A549 (cell line): ENCODE measurements around the gene CHST13. TPM values are rescaled to one million over a fixed set of nuclear protein-coding genes. Genes with fewer than 3 reads are reported as not detected.
"Not testable (repeated sequence)": the region's sequence is repeated elsewhere in the genome, so short reads cannot be mapped to it uniquely, and the experiment has no call there.

Experiments used
- ATAC-seq, 2 experiments: fragments of 200-7000 bp in 1 of 2; fragments of >200 bp in 1 of 2; cut with Nextera tagmentation in 1 of 2; cut with Tn5 transposase in 1 of 2; 3 replicates each; pipeline versions ENCODE4 v1.8.0 to v1.9.1; 2018 to 2020; ENCODE audit warnings: mild to moderate bottlenecking in 1 of 2, moderate library complexity in 1 of 2
- CTCF ChIA-PET: fragments of 300-600 bp; sonication (Branson Sonifier 250); formaldehyde crosslinking; extraction: SDS; loops from one replicate; lab custom pipeline; 2021; ENCODE audit warnings: antibody characterized with exemption, inconsistent platforms; lab: Yijun Ruan, JAX
- POLR2A ChIA-PET: fragments of 350-600 bp; formaldehyde crosslinking; extraction: SDS; loops from one replicate; lab custom pipeline; 2021; ENCODE audit warnings: antibody characterized with exemption, inconsistent platforms; lab: Yijun Ruan, JAX
- DNase-seq, 2 experiments: peaks; one replicate each; pipeline versions ENCODE4 v3.0.0 to v3.0.0-alpha.2; 2011 to 2016; ENCODE audit warnings: low read depth in 1 of 2, low spot score in 1 of 2
- FAIRE-seq: peaks from 2 replicates; lab custom pipeline; 2011; peaks lifted over from hg19 to GRCh38; lab: Jason Lieb, UNC
- H3K27ac ChIP-seq, 2 experiments: fragments of >200 bp; sonication (Bioruptor Twin); formaldehyde crosslinking; 3 replicates each; pipeline ENCODE4 v1.5.1; 2016 to 2017
- H3K4me1 ChIP-seq: fragments of >200 bp; sonication (Bioruptor Twin); formaldehyde crosslinking; 3 replicates; pipeline ENCODE4 v1.6.1; 2016
- H3K4me2 ChIP-seq: fragments of >200 bp; sonication (Bioruptor Twin); formaldehyde crosslinking; 3 replicates; pipeline ENCODE4 v1.6.1; 2016
- H3K4me3 ChIP-seq: fragments of >200 bp; sonication (Bioruptor Twin); formaldehyde crosslinking; 3 replicates; pipeline ENCODE4 v1.5.1; 2016
- H3K9me3 ChIP-seq: fragments of >200 bp; sonication (Bioruptor Twin); formaldehyde crosslinking; 3 replicates; pipeline ENCODE4 v1.6.1; 2016
- CBX2 ChIP-seq: fragments of 200-600 bp; sonication (generic); IDR thresholded peaks from 2 replicates; pipeline ENCODE4 v1.6.1; 2016; ENCODE audit warnings: low read depth, mild to moderate bottlenecking, borderline replicate concordance
- CEBPB ChIP-seq, 2 experiments: fragments of >200 bp in 1 of 2; sonication (Bioruptor Twin) in 1 of 2; formaldehyde crosslinking in 1 of 2; IDR thresholded peaks; 2 replicates each; pipeline ENCODE4 v1.6.1; 2012 to 2016
- ESRRA ChIP-seq: fragments of 150-350 bp; IDR thresholded peaks from 2 replicates; pipeline ENCODE4 v1.6.1; 2014; ENCODE audit warnings: mild to moderate bottlenecking, low read length, borderline replicate concordance
- FOXS1 ChIP-seq: fragments of 250-450 bp; sonication (Bioruptor Pico); IDR thresholded peaks from 2 replicates; pipeline ENCODE4 v1.5.0; 2020; ENCODE audit warnings: mild to moderate bottlenecking, moderate library complexity
- GATA3 ChIP-seq: IDR thresholded peaks from 2 replicates; pipeline ENCODE4 v1.6.1; 2012; ENCODE audit warnings: borderline replicate concordance
- HOXA7 ChIP-seq: fragments of 250-450 bp; sonication (Bioruptor Pico); IDR thresholded peaks from 2 replicates; pipeline ENCODE4 v1.5.0; 2020; ENCODE audit warnings: mild to moderate bottlenecking, moderate library complexity
- MYC ChIP-seq: IDR thresholded peaks from 2 replicates; pipeline ENCODE4 v1.6.1; 2012; ENCODE audit warnings: mild to moderate bottlenecking, inconsistent platforms, low read length, improper control_type of control experiment, borderline replicate concordance
- NFE2L2 ChIP-seq: fragments of 150-350 bp; conservative IDR thresholded peaks from 2 replicates; pipeline ENCODE4 v1.6.1; 2014; ENCODE audit warnings: low read length
- RAD21 ChIP-seq, 2 experiments: fragments of >200 bp in 1 of 2; sonication (Bioruptor Twin) in 1 of 2; formaldehyde crosslinking in 1 of 2; IDR thresholded peaks in 1 of 2; conservative IDR thresholded peaks in 1 of 2; 2 replicates in 1 of 2; 3 replicates in 1 of 2; pipeline ENCODE4 v1.6.1; 2012 to 2018; ENCODE audit warnings: inconsistent platforms in 1 of 2
- SMC3 ChIP-seq: fragments of >200 bp; sonication (Bioruptor Twin); formaldehyde crosslinking; IDR thresholded peaks from 3 replicates; pipeline ENCODE4 v1.6.1; 2018; ENCODE audit warnings: inconsistent platforms
- ZC3H11A ChIP-seq: fragments of 450-650 bp; IDR thresholded peaks from 2 replicates; pipeline ENCODE4 v1.6.1; 2014; ENCODE audit warnings: antibody characterized with exemption, mild to moderate bottlenecking
- ZNF302 ChIP-seq: fragments of 250-450 bp; sonication (Bioruptor Pico); IDR thresholded peaks from 2 replicates; pipeline ENCODE4 v1.9.0; 2021; ENCODE audit warnings: inconsistent platforms, mild to moderate bottlenecking, moderate library complexity
- WGBS: methylation state at CpG from one replicate; pipeline ENCODE4 v1.1.6; 2017; ENCODE audit errors: missing lambda C conversion rate; 5-methylcytosine and 5-hydroxymethylcytosine counted together
- polyA plus RNA-seq, 4 experiments: library from polyadenylated mRNA; depleted of rRNA in 3 of 4; stranded (reverse); fragments of >200 nt; fragmentation: RNase III in 1 of 4; extraction: RNeasy Plus Mini Kit Qiagen cat#74134 plus additional on column Dnase treatment in 1 of 4; gene quantifications; 2 replicates in 3 of 4; 3 replicates in 1 of 4; pipeline ENCODE4 v1.2.3, GENCODE V29; 2011 to 2017
- TF ChIP-seq, protein P1 (sequence below): fragments of 450-650 bp; IDR thresholded peaks from 2 replicates; pipeline ENCODE4 v1.6.1; 2014; ENCODE audit warnings: antibody characterized with exemption
- TF ChIP-seq, protein P2 (sequence below): fragments of >200 bp; sonication (Bioruptor Twin); formaldehyde crosslinking; IDR thresholded peaks from 3 replicates; pipeline ENCODE4 v1.6.1; 2016
- TF ChIP-seq, protein P3 (sequence below): fragments of 200-600 bp; sonication (generic); IDR thresholded peaks from 2 replicates; pipeline ENCODE4 v1.6.1; 2016; ENCODE audit warnings: antibody characterized with exemption, mild to moderate bottlenecking, moderate library complexity
- TF ChIP-seq, protein P4 (sequence below): fragments of 150-350 bp; IDR thresholded peaks from 2 replicates; pipeline ENCODE4 v1.6.1; 2014; ENCODE audit warnings: low read depth, mild to moderate bottlenecking, low read length
- TF ChIP-seq, protein P5 (sequence below): fragments of 250-450 bp; sonication (Bioruptor Pico); IDR thresholded peaks from 2 replicates; pipeline ENCODE4 v1.5.0; 2020; ENCODE audit warnings: low read depth, mild to moderate bottlenecking, moderate library complexity

CHST13 gene
- polyA plus RNA-seq, 2 of the 4 experiments (the other 2 are of a cell fraction), result 0.30 to 0.59 TPM

DNA sequence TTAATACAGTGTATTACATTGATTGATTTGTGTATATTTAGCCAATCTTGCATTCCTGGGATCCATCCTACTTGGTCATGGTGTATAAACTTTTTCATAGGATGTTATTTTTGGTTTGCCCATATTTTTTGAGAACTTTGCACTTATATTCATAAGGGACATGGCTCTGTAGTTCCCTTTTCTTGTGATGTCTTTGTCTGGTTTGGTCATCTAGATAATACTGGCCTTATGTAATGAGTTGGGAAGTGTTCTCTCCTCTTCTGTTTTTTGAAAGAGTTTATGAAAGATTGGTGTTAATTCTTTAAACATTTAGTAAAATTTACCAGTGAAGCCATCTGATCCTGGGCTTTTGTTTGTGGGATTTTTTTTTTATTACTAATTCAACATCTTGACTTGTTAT, 9.6 kb downstream of the CHST13 start:
- POLR2A ChIA-PET, result no interaction called here
- no peak for ATAC-seq
- H3K4me3 ChIP-seq, result no peak overlapping the region
- H3K27ac ChIP-seq, result no peak overlapping the region
- TF ChIP-seq NFE2L2 (no peak), CEBPB (IDR thresholded peaks at IDR 0.05) (no peak), HOXA7 (no peak), ZNF302 (no peak), GATA3 (no peak), ZC3H11A (no peak), SMC3 (no peak), CBX2 (no peak), RAD21 (conservative IDR thresholded peaks at IDR 0.05 in 1 of 2, IDR thresholded peaks at IDR 0.05 in 1 of 2) (no peak), FOXS1 (CRISPR knock-in tag) (no peak), MYC (no peak), ESRRA (no peak)
- TF ChIP-seq, protein P1, sequence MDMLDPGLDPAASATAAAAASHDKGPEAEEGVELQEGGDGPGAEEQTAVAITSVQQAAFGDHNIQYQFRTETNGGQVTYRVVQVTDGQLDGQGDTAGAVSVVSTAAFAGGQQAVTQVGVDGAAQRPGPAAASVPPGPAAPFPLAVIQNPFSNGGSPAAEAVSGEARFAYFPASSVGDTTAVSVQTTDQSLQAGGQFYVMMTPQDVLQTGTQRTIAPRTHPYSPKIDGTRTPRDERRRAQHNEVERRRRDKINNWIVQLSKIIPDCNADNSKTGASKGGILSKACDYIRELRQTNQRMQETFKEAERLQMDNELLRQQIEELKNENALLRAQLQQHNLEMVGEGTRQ, result no peak
- TF ChIP-seq, protein P2, sequence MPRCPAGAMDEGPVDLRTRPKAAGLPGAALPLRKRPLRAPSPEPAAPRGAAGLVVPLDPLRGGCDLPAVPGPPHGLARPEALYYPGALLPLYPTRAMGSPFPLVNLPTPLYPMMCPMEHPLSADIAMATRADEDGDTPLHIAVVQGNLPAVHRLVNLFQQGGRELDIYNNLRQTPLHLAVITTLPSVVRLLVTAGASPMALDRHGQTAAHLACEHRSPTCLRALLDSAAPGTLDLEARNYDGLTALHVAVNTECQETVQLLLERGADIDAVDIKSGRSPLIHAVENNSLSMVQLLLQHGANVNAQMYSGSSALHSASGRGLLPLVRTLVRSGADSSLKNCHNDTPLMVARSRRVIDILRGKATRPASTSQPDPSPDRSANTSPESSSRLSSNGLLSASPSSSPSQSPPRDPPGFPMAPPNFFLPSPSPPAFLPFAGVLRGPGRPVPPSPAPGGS, result no peak
- TF ChIP-seq, protein P3, sequence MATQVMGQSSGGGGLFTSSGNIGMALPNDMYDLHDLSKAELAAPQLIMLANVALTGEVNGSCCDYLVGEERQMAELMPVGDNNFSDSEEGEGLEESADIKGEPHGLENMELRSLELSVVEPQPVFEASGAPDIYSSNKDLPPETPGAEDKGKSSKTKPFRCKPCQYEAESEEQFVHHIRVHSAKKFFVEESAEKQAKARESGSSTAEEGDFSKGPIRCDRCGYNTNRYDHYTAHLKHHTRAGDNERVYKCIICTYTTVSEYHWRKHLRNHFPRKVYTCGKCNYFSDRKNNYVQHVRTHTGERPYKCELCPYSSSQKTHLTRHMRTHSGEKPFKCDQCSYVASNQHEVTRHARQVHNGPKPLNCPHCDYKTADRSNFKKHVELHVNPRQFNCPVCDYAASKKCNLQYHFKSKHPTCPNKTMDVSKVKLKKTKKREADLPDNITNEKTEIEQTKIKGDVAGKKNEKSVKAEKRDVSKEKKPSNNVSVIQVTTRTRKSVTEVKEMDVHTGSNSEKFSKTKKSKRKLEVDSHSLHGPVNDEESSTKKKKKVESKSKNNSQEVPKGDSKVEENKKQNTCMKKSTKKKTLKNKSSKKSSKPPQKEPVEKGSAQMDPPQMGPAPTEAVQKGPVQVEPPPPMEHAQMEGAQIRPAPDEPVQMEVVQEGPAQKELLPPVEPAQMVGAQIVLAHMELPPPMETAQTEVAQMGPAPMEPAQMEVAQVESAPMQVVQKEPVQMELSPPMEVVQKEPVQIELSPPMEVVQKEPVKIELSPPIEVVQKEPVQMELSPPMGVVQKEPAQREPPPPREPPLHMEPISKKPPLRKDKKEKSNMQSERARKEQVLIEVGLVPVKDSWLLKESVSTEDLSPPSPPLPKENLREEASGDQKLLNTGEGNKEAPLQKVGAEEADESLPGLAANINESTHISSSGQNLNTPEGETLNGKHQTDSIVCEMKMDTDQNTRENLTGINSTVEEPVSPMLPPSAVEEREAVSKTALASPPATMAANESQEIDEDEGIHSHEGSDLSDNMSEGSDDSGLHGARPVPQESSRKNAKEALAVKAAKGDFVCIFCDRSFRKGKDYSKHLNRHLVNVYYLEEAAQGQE, result no peak
- TF ChIP-seq, protein P4, sequence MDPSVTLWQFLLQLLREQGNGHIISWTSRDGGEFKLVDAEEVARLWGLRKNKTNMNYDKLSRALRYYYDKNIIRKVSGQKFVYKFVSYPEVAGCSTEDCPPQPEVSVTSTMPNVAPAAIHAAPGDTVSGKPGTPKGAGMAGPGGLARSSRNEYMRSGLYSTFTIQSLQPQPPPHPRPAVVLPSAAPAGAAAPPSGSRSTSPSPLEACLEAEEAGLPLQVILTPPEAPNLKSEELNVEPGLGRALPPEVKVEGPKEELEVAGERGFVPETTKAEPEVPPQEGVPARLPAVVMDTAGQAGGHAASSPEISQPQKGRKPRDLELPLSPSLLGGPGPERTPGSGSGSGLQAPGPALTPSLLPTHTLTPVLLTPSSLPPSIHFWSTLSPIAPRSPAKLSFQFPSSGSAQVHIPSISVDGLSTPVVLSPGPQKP, result no peak
- TF ChIP-seq, protein P5, sequence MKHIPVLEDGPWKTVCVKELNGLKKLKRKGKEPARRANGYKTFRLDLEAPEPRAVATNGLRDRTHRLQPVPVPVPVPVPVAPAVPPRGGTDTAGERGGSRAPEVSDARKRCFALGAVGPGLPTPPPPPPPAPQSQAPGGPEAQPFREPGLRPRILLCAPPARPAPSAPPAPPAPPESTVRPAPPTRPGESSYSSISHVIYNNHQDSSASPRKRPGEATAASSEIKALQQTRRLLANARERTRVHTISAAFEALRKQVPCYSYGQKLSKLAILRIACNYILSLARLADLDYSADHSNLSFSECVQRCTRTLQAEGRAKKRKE (CRISPR knock-in tag), result no peak
- TF ChIP-seq, all 56 proteins: peak for 0
- no peak for FAIRE-seq
- no peak for DNase-seq
- CTCF ChIA-PET, result no interaction called here
- Histone ChIP-seq H3K4me2 (no peak overlapping the region), H3K9me3 (no peaks in the 10 kb centered on the region), H3K4me1 (peaks cover 13% of the 10 kb centered on the region)

DNA sequence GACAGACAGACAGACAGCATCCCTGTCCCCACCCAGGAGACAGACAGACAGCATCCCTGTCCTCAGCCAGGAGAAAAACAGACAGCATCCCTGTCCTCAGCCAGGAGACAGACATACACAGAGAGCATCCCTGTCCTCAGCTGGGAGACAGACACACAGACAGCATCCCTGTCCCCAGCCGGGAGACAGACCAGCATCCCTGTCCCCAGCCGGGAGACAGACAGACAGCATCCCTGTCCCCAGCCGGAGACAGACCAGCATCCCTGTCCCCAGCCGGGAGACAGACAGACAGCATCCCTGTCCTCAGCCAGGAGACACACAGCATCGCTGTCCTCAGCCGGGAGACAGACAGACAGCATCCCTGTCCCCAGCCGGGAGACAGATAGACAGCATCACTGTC, 10.8 kb downstream of the CHST13 start:
- POLR2A ChIA-PET, result not testable (repeated sequence)

More for the DNA sequence above, 10.8 kb downstream of the CHST13 start:
- H3K4me1 ChIP-seq, CTCF ChIA-PET, H3K4me2 ChIP-seq, DNase-seq, H3K9me3 ChIP-seq, H3K27ac ChIP-seq, ATAC-seq, H3K4me3 ChIP-seq, FAIRE-seq: not testable (repeated sequence)
- 50% methylated on average over 2 of the region's 7 CpGs for WGBS
